B cell (primary cell): ENCODE data around the gene AKT3. TPM values are rescaled to one million over a fixed set of nuclear protein-coding genes. Genes with fewer than 3 reads are reported as not detected.

Experiments used
- ATAC-seq: fragments of 200-7000 bp; cut with Tn5 transposase; one replicate; pipeline ENCODE4 v1.10.0; 2021; ENCODE audit warnings: low read depth, mild to moderate bottlenecking, moderate number of reproducible peaks, moderate library complexity
- CTCF ChIA-PET: fragments of 350-600 bp; sonication (Branson Sonifier 250); formaldehyde crosslinking; loops from one replicate; lab custom pipeline; 2021; ENCODE audit warnings: antibody characterized with exemption, inconsistent platforms; lab: Charles Lee
- POLR2A ChIA-PET: fragments of 350-600 bp; sonication (Branson Sonifier 250); formaldehyde crosslinking; loops from one replicate; lab custom pipeline; 2021; ENCODE audit warnings: antibody characterized with exemption; lab: Charles Lee
- DNase-seq: peaks from one replicate; pipeline ENCODE4 v3.0.0; 2013
- H2AFZ ChIP-seq: 2 replicates; pipeline ENCODE4 v1.6.1; 2012; ENCODE audit warnings: mild to moderate bottlenecking, low read depth, low read length; ENCODE audit not compliant: insufficient read depth, poor library complexity, severe bottlenecking
- H3K27ac ChIP-seq, 2 donors: 1 replicate in 1 of 2; 2 replicates in 1 of 2; pipeline ENCODE4 v1.5.1; 2012 to 2013; ENCODE audit warnings: low read length in 2 of 2, mild to moderate bottlenecking in 2 of 2, moderate library complexity in 1 of 2
- H3K27me3 ChIP-seq, 4 experiments: fragments of 200-600 bp in 1 of 4; sonication (generic) in 1 of 4; replicated peaks in 1 of 4; 1 replicate in 2 of 4; 2 replicates in 2 of 4; pipeline versions ENCODE4 v1.6.1 to v1.7.0; 2013 to 2016; ENCODE audit warnings: low read length in 3 of 4, mild to moderate bottlenecking in 2 of 4, mixed read lengths in 1 of 4, moderate library complexity in 1 of 4; ENCODE audit not compliant: insufficient read depth in 4 of 4, control insufficient read depth in 3 of 4; ENCODE audit errors: control extremely low read depth in 1 of 4
- H3K36me3 ChIP-seq, 2 experiments: replicated peaks in 1 of 2; 1 replicate in 1 of 2; 2 replicates in 1 of 2; pipeline versions ENCODE4 v1.6.1 to v1.7.1; 2013; ENCODE audit warnings: low read length in 1 of 2; ENCODE audit not compliant: insufficient read depth in 2 of 2, control insufficient read depth in 1 of 2; ENCODE audit errors: control extremely low read depth in 1 of 2, extremely low read depth in 1 of 2
- H3K4me1 ChIP-seq, 2 donors: fragments of 200-600 bp in 1 of 2; sonication (generic) in 1 of 2; 1 replicate in 1 of 2; 2 replicates in 1 of 2; pipeline versions ENCODE4 v1.5.1 to v1.6.1; 2013 to 2017; ENCODE audit warnings: low read length in 2 of 2; ENCODE audit not compliant: control insufficient read depth in 2 of 2, insufficient read depth in 2 of 2
- H3K4me2 ChIP-seq: replicated peaks from 2 replicates; pipeline ENCODE3; 2012; ENCODE audit warnings: mild to moderate bottlenecking, low read depth, low read length; ENCODE audit not compliant: poor library complexity, severe bottlenecking
- H3K4me3 ChIP-seq, 5 experiments: fragments of 200-600 bp in 1 of 5; sonication (generic) in 1 of 5; 1 replicate in 3 of 5; 2 replicates in 2 of 5; pipeline versions ENCODE4 v1.5.1 to v1.7.0; 2011 to 2016; ENCODE audit warnings: low read length in 4 of 5, mild to moderate bottlenecking in 4 of 5, low read depth in 2 of 5, control low read depth in 1 of 5, moderate library complexity in 1 of 5; ENCODE audit not compliant: insufficient read depth in 1 of 5; ENCODE audit errors: control extremely low read depth in 1 of 5, extremely low read depth in 1 of 5
- H3K79me2 ChIP-seq: fragments of 200-600 bp; sonication (generic); one replicate; pipeline ENCODE4 v1.6.0; 2016; ENCODE audit warnings: low read length; ENCODE audit not compliant: control insufficient read depth, insufficient read depth
- H3K9ac ChIP-seq: fragments of 200-600 bp; sonication (generic); 2 replicates; pipeline ENCODE4 v1.6.1; 2017; ENCODE audit warnings: mild to moderate bottlenecking, low read length, moderate library complexity
- H3K9me3 ChIP-seq, 3 donors: one replicate each; pipeline versions ENCODE4 v1.6.1 to v1.7.1; 2013; ENCODE audit warnings: low read length in 2 of 3; ENCODE audit not compliant: control insufficient read depth in 2 of 3, insufficient read depth in 1 of 3; ENCODE audit errors: control extremely low read depth in 1 of 3
- H4K20me1 ChIP-seq: 2 replicates; pipeline ENCODE4 v1.6.0; 2012; ENCODE audit warnings: mild to moderate bottlenecking, low read length; ENCODE audit not compliant: insufficient read depth, control insufficient read depth, poor library complexity, severe bottlenecking
- H3K27ac Mint-ChIP-seq: one replicate; pipeline ENCODE4 v1.8.0; 2021; ENCODE audit warnings: mixed read lengths
- H3K27me3 Mint-ChIP-seq: one replicate; pipeline ENCODE4 v1.8.0; 2021; ENCODE audit warnings: mixed read lengths
- H3K4me1 Mint-ChIP-seq: one replicate; pipeline ENCODE4 v1.8.0; 2021; ENCODE audit warnings: mixed read lengths
- H3K4me3 Mint-ChIP-seq: one replicate; pipeline ENCODE4 v1.8.0; 2021; ENCODE audit warnings: mixed read lengths
- H3K9me3 Mint-ChIP-seq: one replicate; pipeline ENCODE4 v1.8.0; 2022; ENCODE audit warnings: mixed read lengths; ENCODE audit not compliant: insufficient read depth
- CTCF ChIP-seq: fragments of 200-600 bp; IDR thresholded peaks from one replicate; pipeline ENCODE4 v1.8.0; 2022; ENCODE audit warnings: antibody characterized with exemption, mild to moderate bottlenecking
- EZH2 ChIP-seq: IDR thresholded peaks from 2 replicates; pipeline ENCODE4 v1.6.1; 2012; ENCODE audit warnings: borderline replicate concordance, low read depth, mild to moderate bottlenecking, moderate library complexity, low read length; ENCODE audit not compliant: insufficient read depth, poor library complexity, severe bottlenecking
- WGBS: methylation state at CpG from one replicate; pipeline ENCODE4 v1.1.5; 2013; ENCODE audit warnings: missing lambda C conversion rate; ENCODE audit not compliant: insufficient coverage; 5-methylcytosine and 5-hydroxymethylcytosine counted together
- intact Hi-C: fragments of 100-400 bp; cut with micrococcal nuclease; formaldehyde crosslinking; loops from one replicate; pipeline ENCODE4 v1.10.0; 2022
- polyA plus RNA-seq: library from polyadenylated mRNA; depleted of rRNA; stranded (reverse); fragments of >200 nt; gene quantifications from 2 replicates; pipeline ENCODE4 v1.2.3, GENCODE V29; 2012
- total RNA-seq, 2 donors: library from RNA; stranded (reverse); fragments of 120-200 nt in 1 of 2; gene quantifications; 1 replicate in 1 of 2; 2 replicates in 1 of 2; pipeline versions ENCODE4 v1.2.3 to v1.2.4, GENCODE V29; 2013 to 2022

Gene AKT3
- total and polyA plus RNA-seq, 2 donors (not counting 1 experiment from before 2014, with no cell fraction given), result 4.4 to 148 TPM

- ChIA-PET CTCF (no interaction called here), POLR2A (no interaction called here)
Observed at GRCh38 chr1:243488459-243489157, 361.4 kb downstream of the AKT3 start.

More at GRCh38 chr1:243488459-243489157, 361.4 kb downstream of the AKT3 start:
- WGBS, result 96% methylated on average over 14 of the region's 20 CpGs
- H3K27ac Mint-ChIP-seq, result no peak overlapping the region
- ATAC-seq (no peak), DNase-seq (no peak)
- Histone ChIP-seq H4K20me1 (no peaks in the 10 kb centered on the region), H3K4me3 (no peak overlapping the region), H3K79me2 (no peaks in the 10 kb centered on the region), H3K4me2 (no peak overlapping the region), H3K9ac (no peak overlapping the region), H3K27ac (no peak overlapping the region), H3K9me3 (peaks cover 0 to 6% (median 0%) of the 10 kb centered on the region in 3 donors), H3K36me3 (peaks cover 0 to 16% of the 10 kb centered on the region in 2 experiments), H2AFZ (no peak overlapping the region), H3K4me1 (no peaks in the 10 kb centered on the region), H3K27me3 (no peaks in the 10 kb centered on the region)
- intact Hi-C loops, result no loop called here
- no peaks in the 10 kb centered on the region for H3K27me3 Mint-ChIP-seq
- no peak for TF ChIP-seq CTCF
- no peak for TF ChIP-seq EZH2
- H3K9me3 Mint-ChIP-seq, result no peaks in the 10 kb centered on the region
- H3K4me1 Mint-ChIP-seq, result peaks cover under 1% of the 10 kb centered on the region
- no peak overlapping the region for H3K4me3 Mint-ChIP-seq
